K562 (cell line): Measurements from ENCODE around the gene TLE6. TPM values are rescaled to one million over a fixed set of nuclear protein-coding genes. Genes with fewer than 3 reads are reported as not detected.

ENCODE experiments used
- BCL6 ChIP-seq: fragments of 250-450 bp; sonication (Bioruptor Pico); IDR thresholded peaks from 2 replicates; pipeline ENCODE4 v1.4.0; 2020
- CBX1 ChIP-seq: sonication (generic); IDR thresholded peaks from 2 replicates; pipeline ENCODE4 v1.6.1; 2016; ENCODE audit warnings: antibody characterized with exemption, low read depth, mild to moderate bottlenecking
- EP300 ChIP-seq: IDR thresholded peaks from 2 replicates; pipeline ENCODE4 v1.6.1; 2012; ENCODE audit warnings: low read length, improper control_type of control experiment
- ERF ChIP-seq: fragments of 450-650 bp; formaldehyde crosslinking; IDR thresholded peaks from 2 replicates; pipeline ENCODE4 v1.4.0; 2020; ENCODE audit warnings: mild to moderate bottlenecking, mixed read lengths
- EZH2 ChIP-seq: IDR thresholded peaks from 2 replicates; pipeline ENCODE4 v1.6.1; 2012; ENCODE audit warnings: low read depth, mild to moderate bottlenecking, inconsistent platforms, low read length, borderline replicate concordance
- FOXA3 ChIP-seq, 2 experiments: fragments of 450-650 bp in 1 of 2; sonication (generic) in 1 of 2; formaldehyde crosslinking; IDR thresholded peaks in 1 of 2; conservative IDR thresholded peaks in 1 of 2; 2 replicates each; pipeline versions ENCODE4 v1.4.0 to v1.8.0; 2020 to 2022; ENCODE audit warnings: mild to moderate bottlenecking in 2 of 2, missing genetic modification reagents in 1 of 2
- FOXO4 ChIP-seq: fragments of 450-650 bp; formaldehyde crosslinking; IDR thresholded peaks from 2 replicates; pipeline ENCODE4 v1.4.0; 2020; ENCODE audit warnings: mild to moderate bottlenecking, moderate library complexity
- HBP1 ChIP-seq: fragments of 450-650 bp; formaldehyde crosslinking; IDR thresholded peaks from 2 replicates; pipeline ENCODE4 v1.4.0; 2022; ENCODE audit warnings: missing genetic modification characterization
- KAT7 ChIP-seq: sonication (generic); formaldehyde crosslinking; IDR thresholded peaks from 2 replicates; pipeline ENCODE4 v1.8.0; 2022; ENCODE audit warnings: missing genetic modification reagents, mild to moderate bottlenecking, borderline replicate concordance
- MYBL2 ChIP-seq, 2 experiments: fragments of 450-650 bp in 1 of 2; sonication (generic) in 1 of 2; formaldehyde crosslinking in 1 of 2; IDR thresholded peaks; 2 replicates each; pipeline versions ENCODE4 v1.6.1 to v1.8.1; 2017 to 2022; ENCODE audit warnings: borderline replicate concordance in 1 of 2, inconsistent platforms in 1 of 2, low read depth in 1 of 2, mild to moderate bottlenecking in 1 of 2, missing genetic modification reagents in 1 of 2, moderate library complexity in 1 of 2
- NCOA4 ChIP-seq: fragments of 450-650 bp; IDR thresholded peaks from 2 replicates; pipeline ENCODE4 v1.6.1; 2018; ENCODE audit warnings: mild to moderate bottlenecking; ENCODE audit not compliant: partially characterized antibody
- NFIX ChIP-seq: fragments of 250-450 bp; sonication (Bioruptor Pico); IDR thresholded peaks from 2 replicates; pipeline ENCODE4 v1.4.0; 2020; ENCODE audit warnings: low read depth, mild to moderate bottlenecking, moderate library complexity
- NFXL1 ChIP-seq: fragments of 450-650 bp; formaldehyde crosslinking; IDR thresholded peaks from 2 replicates; pipeline ENCODE4 v1.4.0; 2021; ENCODE audit warnings: mild to moderate bottlenecking
- POLR3G ChIP-seq: IDR thresholded peaks from 2 replicates; pipeline ENCODE4 v1.6.1; 2011; ENCODE audit not compliant: insufficient read length, insufficient replicate concordance; ENCODE audit errors: extremely low read depth
- RB1 ChIP-seq: fragments of 450-650 bp; IDR thresholded peaks from 2 replicates; pipeline ENCODE4 v1.6.1; 2017; ENCODE audit warnings: low read depth, mild to moderate bottlenecking
- RCOR1 ChIP-seq, 2 experiments: IDR thresholded peaks; 2 replicates each; pipeline ENCODE4 v1.6.1; 2012; ENCODE audit warnings: low read depth in 2 of 2, low read length in 2 of 2, borderline replicate concordance in 1 of 2, improper control_type of control experiment in 1 of 2
- RUNX1 ChIP-seq: sonication (generic); IDR thresholded peaks from 2 replicates; pipeline ENCODE4 v1.6.1; 2016; ENCODE audit warnings: antibody characterized with exemption, low read depth
- SUPT5H ChIP-seq: fragments of 450-650 bp; IDR thresholded peaks from 2 replicates; pipeline ENCODE4 v1.6.1; 2016
- ZBTB33 ChIP-seq: sonication (generic); formaldehyde crosslinking; IDR thresholded peaks from 2 replicates; pipeline ENCODE4 v1.8.1; 2023; ENCODE audit warnings: mild to moderate bottlenecking, missing genetic modification reagents
- ZNF398 ChIP-seq: fragments of 250-450 bp; sonication (Bioruptor Pico); IDR thresholded peaks from 2 replicates; pipeline ENCODE4 v1.8.0; 2021; ENCODE audit warnings: moderate library complexity, mild to moderate bottlenecking, inconsistent platforms
- ZSCAN32 ChIP-seq: fragments of 450-650 bp; formaldehyde crosslinking; IDR thresholded peaks from 2 replicates; pipeline ENCODE4 v1.4.0; 2020; ENCODE audit warnings: mild to moderate bottlenecking, moderate library complexity
- polyA plus RNA-seq, 8 experiments: library from polyadenylated mRNA; depleted of rRNA in 4 of 8; stranded (reverse) in 5 of 8; unstranded in 3 of 8; fragments of >200 nt; fragmentation: Nextera tagmentation in 2 of 8; fragmentation: Illumina TruSeq in 1 of 8; extraction: Ambion mirVana in 2 of 8; extraction: Trizol in 1 of 8; gene quantifications; 2 replicates each; pipeline versions ENCODE4 v1.2.1 to v1.2.3, GENCODE V29; 2011 to 2014; ENCODE audit warnings: inconsistent platforms in 1 of 8, missing spikeins in 1 of 8
- total RNA-seq, 7 experiments: library from RNA; depleted of rRNA in 6 of 7; stranded (reverse); fragments of >200 nt in 6 of 7; fragmentation: Illumina TruSeq in 2 of 7; extraction: Trizol in 2 of 7; gene quantifications; 2 replicates each; pipeline versions ENCODE4 v1.2.1 to v1.2.3, GENCODE V29; 2011 to 2021; ENCODE audit warnings: low replicate concordance in 1 of 7

The TLE6 gene
- total and polyA plus RNA-seq, 9 of the 15 experiments (the other 6 are each of a cell fraction or from before 2014, with no cell fraction given) = 1.1 to 6.1 (median 2.5) TPM

GRCh38 chr19:2974342-2975041 is 2.9 kb upstream of the TLE6 start (continued):
- TF ChIP-seq CBX1 (0 out of 2 replicates have a peak, but pooled peaks have one; percentile 25), SUPT5H (no peak), KAT7 (CRISPR knock-in tag) (no peak), HBP1 (CRISPR knock-in tag) (no peak), ERF (no peak), RCOR1 (IDR thresholded peaks at IDR 0.05; ENCODE audit: borderline replicate concordance in 1 of 2, low read depth in 2 of 2, low read length in 2 of 2) (peak; percentile 98 to 100), ZNF398 (no peak), BCL6 (CRISPR knock-in tag) (no peak), ZSCAN32 (CRISPR knock-in tag) (no peak), NFXL1 (CRISPR knock-in tag) (no peak), RB1 (no peak), ZBTB33 (no peak; the same call in 1 of the 2 replicates), EZH2 (no peak), POLR3G (no peak), NCOA4 (no peak), NFIX (CRISPR knock-in tag) (no peak), FOXO4 (CRISPR knock-in tag) (no peak), FOXA3 (CRISPR knock-in tag; conservative IDR thresholded peaks at IDR 0.05 in 1 of 2, IDR thresholded peaks at IDR 0.05 in 1 of 2) (no peak), RUNX1 (peak; percentile 59; the same call in 1 of the 2 replicates), EP300 (peak; percentile 66), MYBL2 (IDR thresholded peaks at IDR 0.05; ENCODE audit: low read depth) (no peak), MYBL2 (CRISPR knock-in tag; IDR thresholded peaks at IDR 0.05; ENCODE audit: borderline replicate concordance) (no peak)
